ENCODE results near the gene ZNF273. TPM values are rescaled to one million over a fixed set of nuclear protein-coding genes. Genes with fewer than 3 reads are reported as not detected.
"Not testable (repeated sequence)": the region's sequence is repeated elsewhere in the genome, so short reads cannot be mapped to it uniquely, and the experiment has no call there.

Gene ZNF273
- total RNA-seq, 1 experiment from 2014 or later: 9.6 TPM

- DNase-seq (ENCODE audit: low read depth): no peak
Measured at GRCh38 chr7:64888901-64889685, 14.0 kb upstream of the ZNF273 start.

DNA sequence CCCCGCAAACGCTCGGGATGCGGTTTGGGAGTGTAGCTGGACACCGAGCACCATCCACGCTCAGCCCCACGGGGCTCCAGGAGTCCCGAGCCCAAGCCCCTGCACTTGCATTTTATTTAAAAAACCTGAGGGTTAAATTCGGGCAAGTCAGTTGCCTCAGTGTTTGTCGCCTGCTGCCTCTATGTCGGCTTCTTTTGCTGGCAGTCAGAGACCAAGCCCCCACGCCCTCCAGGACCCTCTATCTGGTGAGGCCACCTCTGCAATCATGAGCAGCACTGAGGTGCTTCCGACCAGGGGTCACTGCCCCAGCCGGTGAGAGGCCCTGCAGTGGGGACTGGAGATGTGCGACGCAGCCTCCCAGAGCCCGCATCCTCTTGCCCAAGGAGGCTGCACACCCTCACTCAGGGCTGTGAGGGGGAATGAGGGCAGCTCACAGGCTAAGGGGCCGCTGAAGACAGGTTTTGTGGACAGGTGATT is 13.3 kb upstream of the ZNF273 start:
- no peak for DNase-seq (ENCODE audit: low read depth)

DNA sequence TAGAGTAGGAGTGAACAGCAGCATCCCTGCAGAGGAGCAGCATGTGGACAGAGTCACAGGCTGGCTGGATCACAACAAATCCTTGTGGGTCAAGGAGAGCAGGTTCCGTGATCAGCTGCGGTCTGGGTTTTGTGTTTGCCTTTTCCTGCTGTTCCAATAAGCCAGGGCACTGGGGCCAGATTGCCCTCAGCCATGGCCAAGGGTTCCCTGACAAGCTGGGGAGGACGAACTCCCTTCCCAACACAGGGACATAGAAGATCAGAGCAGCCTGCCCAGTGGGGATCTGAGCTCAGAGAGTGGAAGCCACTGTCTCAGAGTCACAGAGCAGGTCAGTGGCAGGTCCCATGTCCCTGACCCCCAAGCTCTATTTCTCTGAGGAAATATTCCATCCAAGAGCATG is 12.8 kb upstream of the ZNF273 start:
- not testable (repeated sequence) for DNase-seq (ENCODE audit: low read depth)

DNA sequence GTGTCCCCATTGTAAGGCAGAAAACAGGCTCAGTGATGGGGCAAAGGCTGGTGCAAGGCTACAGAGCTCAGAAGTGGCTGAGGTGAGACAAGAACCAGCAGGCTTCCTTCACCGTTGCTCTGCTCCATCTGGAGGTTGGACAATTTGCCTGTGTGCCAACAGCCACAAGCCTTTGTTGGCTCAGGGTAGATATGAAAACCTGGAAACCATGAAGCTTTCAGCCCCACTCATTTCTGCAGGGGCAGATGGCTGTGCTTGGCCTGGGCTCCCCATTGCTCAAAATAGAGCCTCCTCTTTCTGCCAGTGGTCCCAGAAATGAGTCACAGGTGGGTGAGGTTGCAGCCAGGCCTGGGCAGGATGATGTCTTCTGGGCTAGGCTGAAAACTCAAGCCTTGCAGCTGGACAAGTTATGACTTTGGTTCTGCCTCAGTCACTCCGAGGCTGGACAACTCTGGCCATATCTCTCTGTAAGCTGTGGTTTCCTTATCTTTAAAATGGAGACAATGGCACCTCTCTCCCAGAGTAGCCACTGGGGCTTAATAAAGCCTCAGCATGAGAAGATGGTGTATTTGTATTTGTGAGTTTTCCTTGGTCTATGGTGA is 12.2 kb upstream of the ZNF273 start:
- no peak for DNase-seq (ENCODE audit: low read depth)

- DNase-seq (ENCODE audit: low read depth): not testable (repeated sequence)
Measured at GRCh38 chr7:64891363-64892081, 11.6 kb upstream of the ZNF273 start.

GRCh38 chr7:64892116-64892515 is 11.0 kb upstream of the ZNF273 start:
- DNase-seq (ENCODE audit: low read depth): no peak

DNA sequence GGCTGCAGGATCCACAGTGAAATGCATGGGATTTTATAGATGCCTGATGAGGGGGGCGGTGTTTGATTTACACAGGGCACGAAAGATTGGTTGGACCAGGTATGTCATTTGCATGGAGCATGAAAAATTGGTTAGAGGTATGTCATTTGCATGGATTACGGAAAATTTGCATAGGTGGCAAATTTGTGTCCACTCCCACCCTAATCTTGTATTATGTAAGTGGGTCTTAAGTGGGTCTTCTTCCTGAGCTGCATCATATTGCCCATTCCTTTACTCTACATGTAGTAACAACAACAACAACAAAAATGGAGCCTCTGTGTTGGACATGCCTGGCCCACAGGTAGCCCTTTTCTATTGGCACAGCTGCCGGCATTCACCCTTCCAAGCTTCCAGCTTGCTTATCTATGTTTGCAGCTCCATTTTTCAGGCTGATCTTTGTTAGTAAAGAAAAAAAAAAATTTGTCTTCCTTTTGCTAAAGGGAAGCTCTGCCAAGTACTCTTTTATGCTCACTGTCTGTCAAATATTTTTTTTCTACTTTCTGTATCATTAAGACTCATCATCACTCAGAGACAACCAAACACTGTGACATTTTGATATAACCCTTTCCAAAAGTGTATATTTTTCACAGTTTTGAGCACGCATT is 10.3 kb upstream of the ZNF273 start:
- no peak for DNase-seq (ENCODE audit: low read depth)

DNA sequence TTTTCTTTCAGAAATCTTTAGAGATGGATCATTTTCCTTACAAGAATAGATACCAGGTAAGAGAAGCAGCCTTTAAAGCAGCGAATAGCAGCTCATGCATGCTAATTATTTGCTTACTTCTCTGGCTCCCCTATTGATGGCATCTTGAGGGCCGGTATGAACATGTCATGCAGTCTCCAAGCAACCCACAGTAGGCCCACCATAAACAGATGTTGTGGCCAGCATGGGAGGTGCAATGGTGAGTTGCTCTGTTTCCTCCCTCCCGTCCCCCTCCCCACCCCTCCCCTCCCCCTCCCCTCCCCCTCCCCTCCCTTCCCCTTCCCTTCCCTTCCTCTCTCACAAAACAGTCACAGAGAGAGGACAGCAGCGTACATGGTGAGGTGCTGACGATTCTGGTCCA is 9.7 kb upstream of the ZNF273 start:
- no peak for DNase-seq (ENCODE audit: low read depth)

DNA sequence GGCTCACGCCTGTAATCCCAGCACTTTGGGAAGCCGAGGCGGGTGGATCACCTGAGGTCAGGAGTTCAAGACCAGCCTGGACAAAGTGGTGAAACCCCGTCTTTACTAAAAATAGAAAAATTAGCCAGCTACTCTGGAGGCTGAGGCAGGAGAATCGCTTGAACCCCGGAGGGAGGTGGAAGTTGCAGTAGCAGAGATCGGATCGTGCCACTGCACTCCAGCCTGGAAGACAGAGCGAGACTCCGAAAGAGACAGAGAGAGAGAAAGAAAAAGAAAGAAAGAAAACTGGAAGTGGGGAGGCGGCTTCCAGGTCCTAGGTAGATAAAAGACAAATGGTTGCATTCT is 640 bp upstream of the ZNF273 start:
- DNase-seq (ENCODE audit: low read depth): not testable (repeated sequence)

GRCh38 chr7:64904008-64904407 is 935 bp downstream of the ZNF273 start:
- DNase-seq (ENCODE audit: low read depth): no peak

DNA sequence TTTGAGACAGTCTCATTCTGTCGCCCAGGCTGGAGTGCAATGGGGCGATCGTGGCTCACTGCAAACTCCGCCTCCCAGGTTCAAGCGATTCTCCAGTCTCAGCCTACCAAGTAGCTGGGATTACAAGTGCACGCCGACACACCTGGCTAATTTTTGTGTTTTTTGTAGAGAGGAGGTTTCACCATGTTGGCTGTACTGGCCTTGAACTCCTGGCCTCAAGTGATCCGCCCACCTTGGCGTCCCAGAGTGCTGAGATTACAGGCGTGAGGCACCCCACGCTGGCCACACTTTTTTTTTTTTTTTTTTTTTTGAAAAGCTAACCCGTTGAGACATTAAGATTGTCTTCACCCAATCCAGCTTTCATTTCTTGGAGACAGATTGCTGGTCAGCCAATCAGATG is 2.1 kb downstream of the ZNF273 start:
- DNase-seq (ENCODE audit: low read depth): no peak

DNA sequence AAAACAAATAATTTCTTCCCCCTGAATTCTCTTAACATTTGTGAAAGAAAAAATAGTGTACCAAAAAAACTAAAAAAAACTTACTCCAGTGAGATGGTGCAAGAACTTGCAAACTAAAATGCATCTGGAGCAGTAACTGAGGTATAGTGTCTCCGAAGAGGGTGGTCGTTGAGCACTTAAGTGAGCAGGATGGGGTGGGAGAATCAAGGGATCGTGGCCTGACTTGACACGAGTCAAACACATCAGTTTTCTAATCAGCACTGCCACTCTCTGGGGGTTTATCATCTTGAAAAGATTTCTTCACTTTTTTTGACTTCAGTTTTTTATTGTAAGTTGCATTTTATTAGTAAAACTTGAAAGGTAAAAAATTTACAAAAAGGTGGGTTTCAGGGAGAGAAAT is 2.5 kb downstream of the ZNF273 start:
- no peak for DNase-seq (ENCODE audit: low read depth)

DNA sequence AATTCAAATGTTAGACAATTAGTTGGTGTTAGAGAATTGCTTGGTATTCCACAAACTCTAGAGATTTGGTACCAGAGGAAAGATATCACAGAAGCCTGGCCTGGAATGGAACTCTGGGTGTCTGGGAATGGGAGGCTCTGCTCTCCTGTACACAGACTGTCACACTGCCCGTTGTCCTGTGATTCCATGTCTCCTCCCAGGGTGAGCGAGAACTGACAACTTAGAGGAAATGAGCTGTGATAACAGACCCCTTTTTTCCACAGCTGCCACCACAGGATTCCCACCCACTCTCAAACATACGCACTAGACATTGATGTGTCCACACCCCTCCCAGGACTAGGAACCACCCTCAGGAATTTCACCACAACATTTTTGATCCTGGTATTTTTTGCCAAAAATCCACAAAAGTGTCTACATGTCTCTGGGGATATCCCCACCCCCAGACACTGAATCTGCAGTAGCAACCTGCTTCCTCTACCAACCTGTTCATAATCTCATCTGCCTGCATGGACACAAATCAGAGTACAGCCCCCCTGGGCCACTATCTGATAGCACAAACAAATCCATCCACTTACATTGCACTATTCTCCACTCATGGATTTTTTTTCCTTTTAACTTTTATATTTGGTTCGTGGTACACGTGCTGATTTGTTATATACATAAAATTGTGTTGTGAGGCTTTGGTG is 4.7 kb downstream of the ZNF273 start:
- peak; percentile 14 for DNase-seq (ENCODE audit: low read depth)

GRCh38 chr7:64908358-64908757 is 5.3 kb downstream of the ZNF273 start:
- no peak for DNase-seq (ENCODE audit: low read depth)

DNA sequence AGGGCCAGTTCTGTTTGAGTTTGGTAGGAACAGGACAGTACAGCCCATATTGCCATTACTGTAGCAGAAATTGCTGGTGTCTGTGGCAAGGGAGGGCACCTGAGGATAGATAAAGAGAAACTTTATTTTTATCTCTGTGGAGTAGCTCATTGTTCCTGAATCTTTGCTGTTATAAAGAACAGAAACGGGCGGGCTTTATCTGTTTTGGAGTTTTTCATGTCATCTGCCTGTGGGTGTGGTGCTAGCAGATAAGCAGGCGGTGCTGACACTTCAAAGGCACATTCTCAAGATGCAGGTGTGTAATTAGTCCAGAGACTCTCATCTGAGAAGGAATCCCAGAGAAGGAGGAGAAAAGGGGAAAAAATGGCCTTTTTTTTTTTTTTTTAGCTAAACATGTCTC is 11.5 kb downstream of the ZNF273 start:
- DNase-seq (ENCODE audit: low read depth): no peak

- not testable (repeated sequence) for DNase-seq (ENCODE audit: low read depth)
Measured at GRCh38 chr7:64915301-64915700, 12.2 kb downstream of the ZNF273 start.

DNA sequence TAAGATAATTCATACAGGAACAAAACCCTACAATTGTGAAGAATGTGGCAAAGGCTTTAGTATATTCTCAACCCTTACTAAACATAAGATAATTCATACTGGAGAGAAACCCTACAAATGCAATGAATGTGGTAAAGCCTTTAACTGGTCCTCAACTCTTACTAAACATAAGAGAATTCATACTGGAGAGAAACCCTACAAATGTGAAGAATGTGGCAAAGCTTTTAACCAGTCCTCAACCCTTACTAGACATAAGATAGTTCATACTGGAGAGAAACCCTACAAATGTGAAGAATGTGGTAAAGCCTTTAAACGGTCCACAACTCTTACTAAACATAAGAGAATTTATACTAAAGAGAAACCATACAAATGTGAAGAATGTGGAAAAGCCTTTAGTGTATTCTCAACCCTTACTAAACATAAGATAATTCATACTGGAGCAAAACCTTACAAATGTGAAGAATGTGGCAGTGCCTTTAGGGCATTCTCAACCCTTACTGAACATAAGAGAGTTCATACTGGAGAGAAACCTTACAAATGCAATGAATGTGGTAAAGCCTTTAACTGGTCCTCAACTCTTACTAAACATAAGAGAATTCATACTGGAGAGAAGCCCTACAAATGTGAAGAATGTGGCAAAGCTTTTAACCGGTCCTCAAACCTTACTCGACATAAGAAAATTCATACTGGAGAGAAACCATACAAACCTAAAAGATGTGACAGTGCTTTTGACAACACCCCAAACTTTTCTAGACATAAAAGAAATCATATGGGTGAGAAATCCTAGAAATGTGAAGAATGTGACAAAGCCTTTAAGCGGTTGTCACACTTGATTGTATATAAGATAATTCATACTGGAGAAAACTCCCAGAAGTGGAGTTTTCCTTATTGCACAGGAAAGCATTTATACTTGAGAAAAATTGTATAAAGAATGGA is 25.4 kb downstream of the ZNF273 start:
- not testable (repeated sequence) for DNase-seq (ENCODE audit: low read depth)

GRCh38 chr7:64934478-64934877 is 31.4 kb downstream of the ZNF273 start:
- DNase-seq (ENCODE audit: low read depth): no peak

DNA sequence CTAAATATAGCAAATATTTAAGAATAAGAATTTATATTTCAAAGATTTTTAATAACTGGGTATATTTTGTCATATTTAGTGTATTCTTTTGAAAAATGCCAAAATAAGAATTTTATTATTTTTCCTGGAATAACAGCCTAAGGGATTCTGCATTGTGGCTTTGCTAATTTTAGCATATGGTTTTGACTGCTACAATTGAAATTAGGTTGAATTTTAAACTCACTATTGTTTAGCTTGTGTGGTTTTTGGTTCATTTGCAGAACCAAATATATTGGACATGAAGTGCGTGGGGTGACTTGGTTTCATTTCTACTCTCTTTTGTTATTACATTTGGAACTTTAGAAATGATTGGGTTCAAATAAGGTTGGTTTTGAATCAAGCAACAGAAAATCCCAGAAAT is 35.5 kb downstream of the ZNF273 start:
- no peak for DNase-seq (ENCODE audit: low read depth)

GRCh38 chr7:64940021-64940420 is 36.9 kb downstream of the ZNF273 start:
- not testable (repeated sequence) for DNase-seq (ENCODE audit: low read depth)
